IMR-90 (cell line): ENCODE measurements around the gene NFKBIZ. TPM values are rescaled to one million over a fixed set of nuclear protein-coding genes. Genes with fewer than 3 reads are reported as not detected.

ENCODE experiments used
- ATAC-seq: fragments of 200-7000 bp; cut with Tn5 transposase; 2 replicates; pipeline ENCODE4 v1.9.1; 2020; ENCODE audit warnings: low read depth, mild to moderate bottlenecking, moderate library complexity
- BruUV-seq: library from RNA; stranded (reverse); fragments of 400-500 nt; replicated peaks from 2 replicates; lab custom pipeline; 2021; lab: Mats Ljungman, UMichigan
- CTCF ChIA-PET: fragments of 300-600 bp; formaldehyde crosslinking; extraction: SDS; loops from one replicate; lab custom pipeline; 2021; ENCODE audit warnings: antibody characterized with exemption; lab: Yijun Ruan, JAX
- POLR2A ChIA-PET: fragments of 300-600 bp; sonication (Branson Sonifier 250); formaldehyde crosslinking; loops from one replicate; lab custom pipeline; 2022; ENCODE audit warnings: antibody characterized with exemption; ENCODE audit not compliant: unreplicated experiment; lab: Charles Lee
- DNase-seq: peaks from one replicate; pipeline ENCODE4 v3.0.0; 2013
- H2AFZ ChIP-seq: replicated peaks from 2 replicates; pipeline ENCODE3; 2013; ENCODE audit warnings: low read length, mild to moderate bottlenecking; ENCODE audit not compliant: poor library complexity
- H2AK5ac ChIP-seq: 2 replicates; pipeline ENCODE4 v1.6.1; 2013; ENCODE audit warnings: low read depth, low read length, inconsistent platforms
- H2AK9ac ChIP-seq: replicated peaks from 2 replicates; pipeline ENCODE3; 2013; ENCODE audit warnings: mild to moderate bottlenecking, low read depth, low read length, moderate library complexity; ENCODE audit not compliant: poor library complexity
- H2BK120ac ChIP-seq: 2 replicates; pipeline ENCODE4 v1.6.1; 2013; ENCODE audit warnings: low read depth, low read length, inconsistent platforms
- H2BK15ac ChIP-seq: 3 replicates; pipeline ENCODE4 v1.6.1; 2013; ENCODE audit warnings: low read depth, low read length, inconsistent platforms
- H2BK20ac ChIP-seq: 2 replicates; pipeline ENCODE4 v1.6.1; 2013; ENCODE audit warnings: low read depth, mild to moderate bottlenecking, inconsistent platforms, low read length, moderate library complexity
- H2BK5ac ChIP-seq: 2 replicates; pipeline ENCODE4 v1.6.1; 2013; ENCODE audit warnings: mild to moderate bottlenecking, low read depth, low read length, inconsistent platforms; ENCODE audit not compliant: poor library complexity, severe bottlenecking
- H3K14ac ChIP-seq: replicated peaks from 2 replicates; pipeline ENCODE4 v1.6.1; 2013; ENCODE audit warnings: low read depth, low read length, inconsistent platforms
- H3K18ac ChIP-seq: 2 replicates; pipeline ENCODE4 v1.6.1; 2013; ENCODE audit warnings: low read depth, low read length, control low read depth
- H3K23ac ChIP-seq: 2 replicates; pipeline ENCODE4 v1.6.1; 2013; ENCODE audit warnings: low read depth, low read length, inconsistent platforms
- H3K27ac ChIP-seq: 2 replicates; pipeline ENCODE4 v1.5.1; 2013; ENCODE audit warnings: mild to moderate bottlenecking, control low read depth, low read length; ENCODE audit not compliant: insufficient read depth
- H3K27me3 ChIP-seq: 2 replicates; pipeline ENCODE4 v1.6.1; 2013; ENCODE audit warnings: low read length; ENCODE audit not compliant: control insufficient read depth, insufficient read depth
- H3K36me3 ChIP-seq: 2 replicates; pipeline ENCODE4 v1.6.1; 2013; ENCODE audit warnings: low read length, mixed read lengths; ENCODE audit not compliant: control insufficient read depth, insufficient read depth
- H3K4ac ChIP-seq: 2 replicates; pipeline ENCODE4 v1.6.1; 2013; ENCODE audit warnings: low read depth, low read length, inconsistent platforms
- H3K4me1 ChIP-seq: 2 replicates; pipeline ENCODE4 v1.6.1; 2013; ENCODE audit warnings: low read length, mixed read lengths; ENCODE audit not compliant: control insufficient read depth, insufficient read depth
- H3K4me2 ChIP-seq: 2 replicates; pipeline ENCODE4 v1.6.1; 2013; ENCODE audit warnings: low read depth, mild to moderate bottlenecking, control low read depth, low read length, moderate library complexity
- H3K4me3 ChIP-seq: 2 replicates; pipeline ENCODE4 v1.5.1; 2013; ENCODE audit warnings: low read depth, mild to moderate bottlenecking, control low read depth, low read length, moderate library complexity; ENCODE audit not compliant: insufficient read depth
- H3K56ac ChIP-seq: 2 replicates; pipeline ENCODE4 v1.6.1; 2013; ENCODE audit warnings: low read length, inconsistent platforms; ENCODE audit not compliant: insufficient read depth; ENCODE audit errors: extremely low read depth
- H3K79me1 ChIP-seq, 2 experiments: 2 replicates each; pipeline ENCODE4 v1.6.1; 2013; ENCODE audit warnings: low read length in 2 of 2, inconsistent platforms in 1 of 2, low read depth in 1 of 2
- H3K9ac ChIP-seq: 2 replicates; pipeline ENCODE4 v1.6.1; 2013; ENCODE audit warnings: low read depth, low read length, control low read depth
- H3K9me1 ChIP-seq: 2 replicates; pipeline ENCODE4 v1.6.1; 2013; ENCODE audit warnings: low read length, inconsistent platforms; ENCODE audit not compliant: insufficient read depth
- H3K9me3 ChIP-seq: 2 replicates; pipeline ENCODE4 v1.6.1; 2013; ENCODE audit warnings: low read length; ENCODE audit not compliant: control insufficient read depth, insufficient read depth
- H4K20me1 ChIP-seq: 2 replicates; pipeline ENCODE4 v1.6.1; 2013; ENCODE audit warnings: low read length, inconsistent platforms; ENCODE audit not compliant: insufficient read depth
- H4K5ac ChIP-seq: 2 replicates; pipeline ENCODE4 v1.6.1; 2013; ENCODE audit warnings: mild to moderate bottlenecking, low read depth, low read length, control low read depth
- H4K8ac ChIP-seq, 2 experiments: 2 replicates each; pipeline ENCODE4 v1.6.1; 2013; ENCODE audit warnings: low read depth in 2 of 2, low read length in 2 of 2, control low read depth in 1 of 2, inconsistent platforms in 1 of 2
- H4K91ac ChIP-seq: 2 replicates; pipeline ENCODE4 v1.6.1; 2013; ENCODE audit warnings: low read depth, low read length, inconsistent platforms; ENCODE audit not compliant: insufficient read depth
- BHLHE40 ChIP-seq: fragments of 150-350 bp; IDR thresholded peaks from 2 replicates; pipeline ENCODE4 v1.6.1; 2016; ENCODE audit warnings: mild to moderate bottlenecking, low read depth, low read length
- CEBPB ChIP-seq: IDR thresholded peaks from 2 replicates; pipeline ENCODE4 v1.6.1; 2012; ENCODE audit warnings: low read depth, low read length, improper control_type of control experiment
- CHD1 ChIP-seq: IDR thresholded peaks from 2 replicates; pipeline ENCODE4 v1.6.1; 2012; ENCODE audit warnings: low read depth, low read length, improper control_type of control experiment
- CTCF ChIP-seq: conservative IDR thresholded peaks from 2 replicates; pipeline ENCODE4 v1.5.1; 2012; ENCODE audit warnings: mild to moderate bottlenecking, low read depth, low read length, improper control_type of control experiment
- FOS ChIP-seq: fragments of 150-350 bp; IDR thresholded peaks from 2 replicates; pipeline ENCODE4 v1.6.1; 2016; ENCODE audit warnings: low read depth, low read length
- MAFK ChIP-seq: IDR thresholded peaks from 2 replicates; pipeline ENCODE4 v1.6.1; 2012; ENCODE audit warnings: low read depth, low read length, improper control_type of control experiment
- NFE2L2 ChIP-seq: fragments of 150-350 bp; IDR thresholded peaks from 2 replicates; pipeline ENCODE4 v1.6.1; 2016; ENCODE audit warnings: low read depth, mild to moderate bottlenecking, low read length
- RAD21 ChIP-seq: IDR thresholded peaks from 2 replicates; pipeline ENCODE4 v1.6.1; 2012; ENCODE audit warnings: low read length, improper control_type of control experiment
- RCOR1 ChIP-seq: IDR thresholded peaks from 2 replicates; pipeline ENCODE4 v1.6.1; 2012; ENCODE audit warnings: mild to moderate bottlenecking, low read length, improper control_type of control experiment; ENCODE audit not compliant: insufficient replicate concordance
- RFX5 ChIP-seq: IDR thresholded peaks from 2 replicates; pipeline ENCODE4 v1.8.0; 2012; ENCODE audit warnings: low read depth, mild to moderate bottlenecking, low read length, moderate library complexity
- USF2 ChIP-seq: fragments of 150-350 bp; IDR thresholded peaks from 2 replicates; pipeline ENCODE4 v1.6.1; 2017; ENCODE audit warnings: mild to moderate bottlenecking, antibody characterized with exemption, low read length, low read depth
- WGBS, 2 experiments: methylation state at CpG; one replicate each; pipeline versions ENCODE4 v1.1.5 to v1.1.7; 2013; ENCODE audit warnings: missing lambda C conversion rate in 2 of 2; ENCODE audit not compliant: insufficient read length in 1 of 2; ENCODE audit errors: extremely low coverage in 2 of 2; 5-methylcytosine and 5-hydroxymethylcytosine counted together
- dilution Hi-C: fragments of 300-500 bp; cut with HindIII; formaldehyde crosslinking; loops from one replicate; pipeline ENCODE4 v1.14.3; 2018; ENCODE audit warnings: low sequenced_read_pairs; ENCODE audit not compliant: unreplicated experiment
- in situ Hi-C: fragments of 300-500 bp; cut with MboI; formaldehyde crosslinking; loops from 3 replicates; pipeline ENCODE4 v1.14.3; 2019; ENCODE audit warnings: low sequenced_read_pairs, inconsistent platforms, mixed read lengths
- intact Hi-C: fragments of 100-400 bp; cut with micrococcal nuclease; formaldehyde crosslinking; loops from 2 replicates; pipeline ENCODE4 v1.10.0; 2022
- polyA plus RNA-seq, 3 experiments: library from polyadenylated mRNA; depleted of rRNA; stranded (reverse); fragments of >200 nt; gene quantifications; 2 replicates each; pipeline ENCODE4 v1.2.3, GENCODE V29; 2012; ENCODE audit warnings: low replicate concordance in 1 of 3
- total RNA-seq: library from RNA; depleted of rRNA; stranded (reverse); fragments of >200 nt; gene quantifications from 2 replicates; pipeline ENCODE4 v1.2.3, GENCODE V29; 2012

Gene NFKBIZ
- total and polyA plus RNA-seq, 2 of the 4 experiments (the other 2 are of a cell fraction) = 35.0 to 40.9 TPM

- BruUV-seq = no TSS peak
These were observed 51.0 kb downstream of the NFKBIZ start for GRCh38 chr3:101900316-101900715.

More at GRCh38 chr3:101900316-101900715, 51.0 kb downstream of the NFKBIZ start:
- H3K23ac ChIP-seq = no peak overlapping the region
- peak overlapping the region; percentile 71 for H2BK120ac ChIP-seq
- peak overlapping the region; percentile 62 for H3K14ac ChIP-seq
- dilution Hi-C loops = no loop called here
- peak overlapping the region in 1 of 2 experiments; percentile 52; a peak in 2 of 4 replicates for H4K8ac ChIP-seq
- ChIA-PET CTCF (no interaction called here), POLR2A (no interaction called here)
- H3K27ac ChIP-seq = no peak overlapping the region
- H3K18ac ChIP-seq = no peak overlapping the region; the same call in 1 of the 2 replicates
- TF ChIP-seq RAD21 (no peak), MAFK (no peak), FOS (no peak), CEBPB (no peak), RFX5 (no peak), USF2 (no peak), NFE2L2 (no peak), BHLHE40 (no peak), CHD1 (no peak), CTCF (no peak), RCOR1 (no peak)
- peak overlapping the region; percentile 45 for H2AK5ac ChIP-seq
- intact Hi-C loops = no loop called here
- H4K20me1 ChIP-seq = no peaks in the 10 kb centered on the region
- H3K56ac ChIP-seq = no peak overlapping the region
- H3K36me3 ChIP-seq = no peaks in the 10 kb centered on the region
- peak overlapping the region; percentile 86 for H2BK15ac ChIP-seq
- peak overlapping the region; percentile 2 for H2BK5ac ChIP-seq
- no peak overlapping the region for H3K4me2 ChIP-seq
- DNase-seq (no peak), ATAC-seq (no peak)
- H2AFZ ChIP-seq = no peak overlapping the region
- H3K9me1 ChIP-seq = peaks cover 3% of the 10 kb centered on the region; the same call in 1 of the 2 replicates
- H4K91ac ChIP-seq = peak overlapping the region; percentile 59
- no peaks in the 10 kb centered on the region for H3K27me3 ChIP-seq
- in situ Hi-C loops = no loop called here
- peaks cover 0 to 3% of the 10 kb centered on the region in 2 experiments; a peak in 1 of 4 replicates for H3K79me1 ChIP-seq
- no peak overlapping the region for H4K5ac ChIP-seq
- H3K4me3 ChIP-seq = no peak overlapping the region
- H3K4ac ChIP-seq = 0 out of 2 replicates have a peak overlapping the region, but pooled peaks have one; percentile 31
- peak overlapping the region; percentile 62; the same call in 1 of the 2 replicates for H2BK20ac ChIP-seq
- H3K9ac ChIP-seq = no peak overlapping the region
- peaks cover 7% of the 10 kb centered on the region for H3K4me1 ChIP-seq
- WGBS, 2 experiments = no CpG with 5 or more reads among the region's 1 CpG
- no peaks in the 10 kb centered on the region for H3K9me3 ChIP-seq
- H2AK9ac ChIP-seq = no peak overlapping the region
